HepG2 (cell line): Measurements from ENCODE around the gene IRAK3. TPM values are rescaled to one million over a fixed set of nuclear protein-coding genes. Genes with fewer than 3 reads are reported as not detected.

Experiments used
- MTA3 ChIP-seq: sonication (generic); formaldehyde crosslinking; IDR thresholded peaks from 2 replicates; pipeline ENCODE4 v1.4.0; 2020; ENCODE audit warnings: missing genetic modification reagents
- STAG1 ChIP-seq: sonication (generic); formaldehyde crosslinking; IDR thresholded peaks from 2 replicates; pipeline ENCODE4 v1.4.0; 2020; ENCODE audit warnings: missing genetic modification reagents
- ZNF609 ChIP-seq: sonication (generic); formaldehyde crosslinking; IDR thresholded peaks from 2 replicates; pipeline ENCODE4 v1.4.0; 2020; ENCODE audit warnings: mild to moderate bottlenecking, missing genetic modification reagents, borderline replicate concordance
- polyA plus RNA-seq, 8 experiments: library from polyadenylated mRNA; depleted of rRNA in 3 of 8; stranded (reverse) in 7 of 8; unstranded in 1 of 8; fragments of >200 nt; fragmentation: Illumina TruSeq in 4 of 8; extraction: Trizol in 4 of 8; gene quantifications; 2 replicates each; pipeline versions ENCODE4 v1.2.1 to v1.2.3, GENCODE V29; 2011 to 2016; ENCODE audit warnings: low read depth in 4 of 8, missing spikeins in 1 of 8, mixed read lengths in 1 of 8; ENCODE audit not compliant: insufficient read depth in 1 of 8
- total RNA-seq, 5 experiments: library from RNA; depleted of rRNA; stranded (reverse); fragments of >200 nt; fragmentation: Illumina TruSeq; extraction: Trizol; gene quantifications; 2 replicates each; pipeline ENCODE4 v1.2.3, GENCODE V29; 2016; ENCODE audit warnings: low read depth in 1 of 5
- TF ChIP-seq, protein P1 (sequence below): sonication (generic); formaldehyde crosslinking; conservative IDR thresholded peaks from 2 replicates; pipeline ENCODE4 v1.5.0; 2020; ENCODE audit warnings: missing genetic modification reagents
- TF ChIP-seq, protein P2 (sequence below): sonication (generic); formaldehyde crosslinking; IDR thresholded peaks from 2 replicates; pipeline ENCODE4 v1.4.0; 2020; ENCODE audit warnings: low read depth, mild to moderate bottlenecking, missing genetic modification reagents
- TF ChIP-seq, protein P3 (sequence below): sonication (generic); formaldehyde crosslinking; IDR thresholded peaks from 2 replicates; pipeline ENCODE4 v1.4.0; 2020; ENCODE audit warnings: missing genetic modification reagents

Gene IRAK3
- total and polyA plus RNA-seq, 2 of the 13 experiments (the other 11 are each of a cell fraction or from before 2014, with no cell fraction given): 0.01 TPM; not detected in 1

GRCh38 chr12:66279123-66279712 is 90.2 kb downstream of the IRAK3 start (continued):
- no peak for TF ChIP-seq ZNF609 (CRISPR knock-in tag)
- TF ChIP-seq, protein P1, sequence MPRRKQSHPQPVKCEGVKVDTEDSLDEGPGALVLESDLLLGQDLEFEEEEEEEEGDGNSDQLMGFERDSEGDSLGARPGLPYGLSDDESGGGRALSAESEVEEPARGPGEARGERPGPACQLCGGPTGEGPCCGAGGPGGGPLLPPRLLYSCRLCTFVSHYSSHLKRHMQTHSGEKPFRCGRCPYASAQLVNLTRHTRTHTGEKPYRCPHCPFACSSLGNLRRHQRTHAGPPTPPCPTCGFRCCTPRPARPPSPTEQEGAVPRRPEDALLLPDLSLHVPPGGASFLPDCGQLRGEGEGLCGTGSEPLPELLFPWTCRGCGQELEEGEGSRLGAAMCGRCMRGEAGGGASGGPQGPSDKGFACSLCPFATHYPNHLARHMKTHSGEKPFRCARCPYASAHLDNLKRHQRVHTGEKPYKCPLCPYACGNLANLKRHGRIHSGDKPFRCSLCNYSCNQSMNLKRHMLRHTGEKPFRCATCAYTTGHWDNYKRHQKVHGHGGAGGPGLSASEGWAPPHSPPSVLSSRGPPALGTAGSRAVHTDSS (CRISPR knock-in tag): no peak
- TF ChIP-seq, protein P2, sequence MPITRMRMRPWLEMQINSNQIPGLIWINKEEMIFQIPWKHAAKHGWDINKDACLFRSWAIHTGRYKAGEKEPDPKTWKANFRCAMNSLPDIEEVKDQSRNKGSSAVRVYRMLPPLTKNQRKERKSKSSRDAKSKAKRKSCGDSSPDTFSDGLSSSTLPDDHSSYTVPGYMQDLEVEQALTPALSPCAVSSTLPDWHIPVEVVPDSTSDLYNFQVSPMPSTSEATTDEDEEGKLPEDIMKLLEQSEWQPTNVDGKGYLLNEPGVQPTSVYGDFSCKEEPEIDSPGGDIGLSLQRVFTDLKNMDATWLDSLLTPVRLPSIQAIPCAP (CRISPR knock-in tag): no peak
- TF ChIP-seq, protein P3, sequence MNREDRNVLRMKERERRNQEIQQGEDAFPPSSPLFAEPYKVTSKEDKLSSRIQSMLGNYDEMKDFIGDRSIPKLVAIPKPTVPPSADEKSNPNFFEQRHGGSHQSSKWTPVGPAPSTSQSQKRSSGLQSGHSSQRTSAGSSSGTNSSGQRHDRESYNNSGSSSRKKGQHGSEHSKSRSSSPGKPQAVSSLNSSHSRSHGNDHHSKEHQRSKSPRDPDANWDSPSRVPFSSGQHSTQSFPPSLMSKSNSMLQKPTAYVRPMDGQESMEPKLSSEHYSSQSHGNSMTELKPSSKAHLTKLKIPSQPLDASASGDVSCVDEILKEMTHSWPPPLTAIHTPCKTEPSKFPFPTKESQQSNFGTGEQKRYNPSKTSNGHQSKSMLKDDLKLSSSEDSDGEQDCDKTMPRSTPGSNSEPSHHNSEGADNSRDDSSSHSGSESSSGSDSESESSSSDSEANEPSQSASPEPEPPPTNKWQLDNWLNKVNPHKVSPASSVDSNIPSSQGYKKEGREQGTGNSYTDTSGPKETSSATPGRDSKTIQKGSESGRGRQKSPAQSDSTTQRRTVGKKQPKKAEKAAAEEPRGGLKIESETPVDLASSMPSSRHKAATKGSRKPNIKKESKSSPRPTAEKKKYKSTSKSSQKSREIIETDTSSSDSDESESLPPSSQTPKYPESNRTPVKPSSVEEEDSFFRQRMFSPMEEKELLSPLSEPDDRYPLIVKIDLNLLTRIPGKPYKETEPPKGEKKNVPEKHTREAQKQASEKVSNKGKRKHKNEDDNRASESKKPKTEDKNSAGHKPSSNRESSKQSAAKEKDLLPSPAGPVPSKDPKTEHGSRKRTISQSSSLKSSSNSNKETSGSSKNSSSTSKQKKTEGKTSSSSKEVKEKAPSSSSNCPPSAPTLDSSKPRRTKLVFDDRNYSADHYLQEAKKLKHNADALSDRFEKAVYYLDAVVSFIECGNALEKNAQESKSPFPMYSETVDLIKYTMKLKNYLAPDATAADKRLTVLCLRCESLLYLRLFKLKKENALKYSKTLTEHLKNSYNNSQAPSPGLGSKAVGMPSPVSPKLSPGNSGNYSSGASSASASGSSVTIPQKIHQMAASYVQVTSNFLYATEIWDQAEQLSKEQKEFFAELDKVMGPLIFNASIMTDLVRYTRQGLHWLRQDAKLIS (CRISPR knock-in tag): no peak
- TF ChIP-seq MTA3 (CRISPR knock-in tag): no peak
- peak; percentile 52 for TF ChIP-seq STAG1 (CRISPR knock-in tag)
